ENCODE data around the gene ADGRB2. TPM values are rescaled to one million over a fixed set of nuclear protein-coding genes. Genes with fewer than 3 reads are reported as not detected.

The ADGRB2 gene
- total RNA-seq, 2 experiments from 2014 or later = 4.0 to 11.4 TPM

GRCh38 chr1:31762323-31762722 is 1.8 kb downstream of the ADGRB2 start:
- no peaks in the 10 kb centered on the region for H3K79me2 ChIP-seq (ENCODE audit: insufficient read depth, low read depth, low read length)
- H3K4me1 ChIP-seq (ENCODE audit: insufficient read depth, low read length, poor library complexity, severe bottlenecking) = peaks cover 55% of the 10 kb centered on the region
- intact Hi-C loops (cut with micrococcal nuclease; ENCODE audit: unreplicated experiment) = loop anchor here (1.0 kb wide), 1 partner anchor 27 kb away; no protein-coding TSS in a partner anchor
- no peak for DNase-seq (ENCODE audit: low spot score)
- POLR2A ChIA-PET = interaction anchor here (0.5 kb wide), 1 partner anchor 27 kb away, joined by 3 read pairs; no protein-coding TSS in a partner anchor
- no peaks in the 10 kb centered on the region for H3K9me3 ChIP-seq (ENCODE audit: low read length)
- H3K36me3 ChIP-seq (ENCODE audit: insufficient read depth, low read length) = no peaks in the 10 kb centered on the region
- TF ChIP-seq EZH2phosphoT487 (IDR thresholded peaks at IDR 0.05; ENCODE audit: borderline replicate concordance, low read depth, low read length) (no peak), CTCF (conservative IDR thresholded peaks at IDR 0.05; ENCODE audit: low read length) (no peak)
- no peak overlapping the region for H3K27ac ChIP-seq (ENCODE audit: low read depth, low read length, poor library complexity, severe bottlenecking)
- no TSS peak for BruUV-seq (replicated peaks)
- H4K20me1 ChIP-seq (ENCODE audit: insufficient read depth, low read length) = no peaks in the 10 kb centered on the region
- CTCF ChIA-PET (ENCODE audit: unreplicated experiment) = interaction anchor here (0.6 to 1.0 kb wide), 2 partner anchors 26 to 98 kb away, joined by 4 to 13 read pairs; no protein-coding TSS in a partner anchor
- no peak overlapping the region for H2AFZ ChIP-seq (ENCODE audit: low read length)
- peak overlapping the region; percentile 99 for H3K4me2 ChIP-seq (ENCODE audit: low read length)
- H3K9me2 ChIP-seq (ENCODE audit: insufficient read depth, low read length) = no peaks in the 10 kb centered on the region
- H3K4me3 ChIP-seq (ENCODE audit: low read depth, low read length, poor library complexity, severe bottlenecking) = peak overlapping the region; percentile 69

- Histone ChIP-seq H3K4me1 (ENCODE audit: insufficient read depth, low read length, poor library complexity, severe bottlenecking) (peaks cover 55% of the 10 kb centered on the region), H3K4me2 (ENCODE audit: low read length) (peak overlapping the region; percentile 99; the same call in 1 of the 2 replicates), H3K36me3 (ENCODE audit: insufficient read depth, low read length) (no peaks in the 10 kb centered on the region), H3K9me2 (ENCODE audit: insufficient read depth, low read length) (no peaks in the 10 kb centered on the region), H3K4me3 (ENCODE audit: low read depth, low read length, poor library complexity, severe bottlenecking) (no peak overlapping the region), H3K79me2 (ENCODE audit: insufficient read depth, low read depth, low read length) (no peaks in the 10 kb centered on the region), H3K9me3 (ENCODE audit: low read length) (no peaks in the 10 kb centered on the region), H3K27ac (ENCODE audit: low read depth, low read length, poor library complexity, severe bottlenecking) (no peak overlapping the region), H4K20me1 (ENCODE audit: insufficient read depth, low read length) (no peaks in the 10 kb centered on the region), H2AFZ (ENCODE audit: low read length) (no peak overlapping the region)
- TF ChIP-seq EZH2phosphoT487 (IDR thresholded peaks at IDR 0.05; ENCODE audit: borderline replicate concordance, low read depth, low read length) (no peak), CTCF (conservative IDR thresholded peaks at IDR 0.05; ENCODE audit: low read length) (no peak)
- no peak for DNase-seq (ENCODE audit: low spot score)
- intact Hi-C loops (cut with micrococcal nuclease; ENCODE audit: unreplicated experiment) = loop anchor here (1.0 kb wide), 1 partner anchor 27 kb away; no protein-coding TSS in a partner anchor
- ChIA-PET CTCF (ENCODE audit: unreplicated experiment) (interaction anchor here (0.5 to 2.5 kb wide), 5 partner anchors 27 to 1366 kb away, joined by 3 to 8 read pairs (median 5); no protein-coding TSS in a partner anchor), POLR2A (interaction anchor here (0.5 to 0.6 kb wide), 4 partner anchors 27 to 169 kb away, joined by 3 to 5 read pairs (median 3); no protein-coding TSS in a partner anchor)
- BruUV-seq (replicated peaks) = no TSS peak
Observed at GRCh38 chr1:31761883-31762282, 2.3 kb downstream of the ADGRB2 start.

Measured in OCI-LY7 (cell line).